IMR-90 (cell line): Measurements from ENCODE around the gene GHR. TPM values are rescaled to one million over a fixed set of nuclear protein-coding genes. Genes with fewer than 3 reads are reported as not detected.
"Not testable (repeated sequence)": the region's sequence is repeated elsewhere in the genome, so short reads cannot be mapped to it uniquely, and the experiment has no call there.

Experiments used
- ATAC-seq: fragments of 200-7000 bp; cut with Tn5 transposase; 2 replicates; pipeline ENCODE4 v1.9.1; 2020; ENCODE audit warnings: low read depth, mild to moderate bottlenecking, moderate library complexity
- BruUV-seq: library from RNA; stranded (reverse); fragments of 400-500 nt; replicated peaks from 2 replicates; lab custom pipeline; 2021; lab: Mats Ljungman, UMichigan
- CTCF ChIA-PET: fragments of 300-600 bp; formaldehyde crosslinking; extraction: SDS; loops from one replicate; lab custom pipeline; 2021; ENCODE audit warnings: antibody characterized with exemption; lab: Yijun Ruan, JAX
- POLR2A ChIA-PET: fragments of 300-600 bp; sonication (Branson Sonifier 250); formaldehyde crosslinking; loops from one replicate; lab custom pipeline; 2022; ENCODE audit warnings: antibody characterized with exemption; ENCODE audit not compliant: unreplicated experiment; lab: Charles Lee
- DNase-seq: peaks from one replicate; pipeline ENCODE4 v3.0.0; 2013
- H2AFZ ChIP-seq: replicated peaks from 2 replicates; pipeline ENCODE3; 2013; ENCODE audit warnings: low read length, mild to moderate bottlenecking; ENCODE audit not compliant: poor library complexity
- H2AK5ac ChIP-seq: 2 replicates; pipeline ENCODE4 v1.6.1; 2013; ENCODE audit warnings: low read depth, low read length, inconsistent platforms
- H2AK9ac ChIP-seq: replicated peaks from 2 replicates; pipeline ENCODE3; 2013; ENCODE audit warnings: mild to moderate bottlenecking, low read depth, low read length, moderate library complexity; ENCODE audit not compliant: poor library complexity
- H2BK120ac ChIP-seq: 2 replicates; pipeline ENCODE4 v1.6.1; 2013; ENCODE audit warnings: low read depth, low read length, inconsistent platforms
- H2BK15ac ChIP-seq: 3 replicates; pipeline ENCODE4 v1.6.1; 2013; ENCODE audit warnings: low read depth, low read length, inconsistent platforms
- H2BK20ac ChIP-seq: 2 replicates; pipeline ENCODE4 v1.6.1; 2013; ENCODE audit warnings: low read depth, mild to moderate bottlenecking, inconsistent platforms, low read length, moderate library complexity
- H2BK5ac ChIP-seq: 2 replicates; pipeline ENCODE4 v1.6.1; 2013; ENCODE audit warnings: mild to moderate bottlenecking, low read depth, low read length, inconsistent platforms; ENCODE audit not compliant: poor library complexity, severe bottlenecking
- H3K14ac ChIP-seq: replicated peaks from 2 replicates; pipeline ENCODE4 v1.6.1; 2013; ENCODE audit warnings: low read depth, low read length, inconsistent platforms
- H3K18ac ChIP-seq: 2 replicates; pipeline ENCODE4 v1.6.1; 2013; ENCODE audit warnings: low read depth, low read length, control low read depth
- H3K23ac ChIP-seq: 2 replicates; pipeline ENCODE4 v1.6.1; 2013; ENCODE audit warnings: low read depth, low read length, inconsistent platforms
- H3K27ac ChIP-seq: 2 replicates; pipeline ENCODE4 v1.5.1; 2013; ENCODE audit warnings: mild to moderate bottlenecking, control low read depth, low read length; ENCODE audit not compliant: insufficient read depth
- H3K27me3 ChIP-seq: 2 replicates; pipeline ENCODE4 v1.6.1; 2013; ENCODE audit warnings: low read length; ENCODE audit not compliant: control insufficient read depth, insufficient read depth
- H3K36me3 ChIP-seq: 2 replicates; pipeline ENCODE4 v1.6.1; 2013; ENCODE audit warnings: low read length, mixed read lengths; ENCODE audit not compliant: control insufficient read depth, insufficient read depth
- H3K4ac ChIP-seq: 2 replicates; pipeline ENCODE4 v1.6.1; 2013; ENCODE audit warnings: low read depth, low read length, inconsistent platforms
- H3K4me1 ChIP-seq: 2 replicates; pipeline ENCODE4 v1.6.1; 2013; ENCODE audit warnings: low read length, mixed read lengths; ENCODE audit not compliant: control insufficient read depth, insufficient read depth
- H3K4me2 ChIP-seq: 2 replicates; pipeline ENCODE4 v1.6.1; 2013; ENCODE audit warnings: low read depth, mild to moderate bottlenecking, control low read depth, low read length, moderate library complexity
- H3K4me3 ChIP-seq: 2 replicates; pipeline ENCODE4 v1.5.1; 2013; ENCODE audit warnings: low read depth, mild to moderate bottlenecking, control low read depth, low read length, moderate library complexity; ENCODE audit not compliant: insufficient read depth
- H3K56ac ChIP-seq: 2 replicates; pipeline ENCODE4 v1.6.1; 2013; ENCODE audit warnings: low read length, inconsistent platforms; ENCODE audit not compliant: insufficient read depth; ENCODE audit errors: extremely low read depth
- H3K79me1 ChIP-seq, 2 experiments: 2 replicates each; pipeline ENCODE4 v1.6.1; 2013; ENCODE audit warnings: low read length in 2 of 2, inconsistent platforms in 1 of 2, low read depth in 1 of 2
- H3K9ac ChIP-seq: 2 replicates; pipeline ENCODE4 v1.6.1; 2013; ENCODE audit warnings: low read depth, low read length, control low read depth
- H3K9me1 ChIP-seq: 2 replicates; pipeline ENCODE4 v1.6.1; 2013; ENCODE audit warnings: low read length, inconsistent platforms; ENCODE audit not compliant: insufficient read depth
- H3K9me3 ChIP-seq: 2 replicates; pipeline ENCODE4 v1.6.1; 2013; ENCODE audit warnings: low read length; ENCODE audit not compliant: control insufficient read depth, insufficient read depth
- H4K20me1 ChIP-seq: 2 replicates; pipeline ENCODE4 v1.6.1; 2013; ENCODE audit warnings: low read length, inconsistent platforms; ENCODE audit not compliant: insufficient read depth
- H4K5ac ChIP-seq: 2 replicates; pipeline ENCODE4 v1.6.1; 2013; ENCODE audit warnings: mild to moderate bottlenecking, low read depth, low read length, control low read depth
- H4K8ac ChIP-seq, 2 experiments: 2 replicates each; pipeline ENCODE4 v1.6.1; 2013; ENCODE audit warnings: low read depth in 2 of 2, low read length in 2 of 2, control low read depth in 1 of 2, inconsistent platforms in 1 of 2
- H4K91ac ChIP-seq: 2 replicates; pipeline ENCODE4 v1.6.1; 2013; ENCODE audit warnings: low read depth, low read length, inconsistent platforms; ENCODE audit not compliant: insufficient read depth
- WGBS, 2 experiments: methylation state at CpG; one replicate each; pipeline versions ENCODE4 v1.1.5 to v1.1.7; 2013; ENCODE audit warnings: missing lambda C conversion rate in 2 of 2; ENCODE audit not compliant: insufficient read length in 1 of 2; ENCODE audit errors: extremely low coverage in 2 of 2; 5-methylcytosine and 5-hydroxymethylcytosine counted together
- dilution Hi-C: fragments of 300-500 bp; cut with HindIII; formaldehyde crosslinking; loops from one replicate; pipeline ENCODE4 v1.14.3; 2018; ENCODE audit warnings: low sequenced_read_pairs; ENCODE audit not compliant: unreplicated experiment
- in situ Hi-C: fragments of 300-500 bp; cut with MboI; formaldehyde crosslinking; loops from 3 replicates; pipeline ENCODE4 v1.14.3; 2019; ENCODE audit warnings: low sequenced_read_pairs, inconsistent platforms, mixed read lengths
- intact Hi-C: fragments of 100-400 bp; cut with micrococcal nuclease; formaldehyde crosslinking; loops from 2 replicates; pipeline ENCODE4 v1.10.0; 2022
- polyA plus RNA-seq, 3 experiments: library from polyadenylated mRNA; depleted of rRNA; stranded (reverse); fragments of >200 nt; gene quantifications; 2 replicates each; pipeline ENCODE4 v1.2.3, GENCODE V29; 2012; ENCODE audit warnings: low replicate concordance in 1 of 3
- total RNA-seq: library from RNA; depleted of rRNA; stranded (reverse); fragments of >200 nt; gene quantifications from 2 replicates; pipeline ENCODE4 v1.2.3, GENCODE V29; 2012

Gene GHR
- total and polyA plus RNA-seq, 2 of the 4 experiments (the other 2 are of a cell fraction): 0.36 to 1.1 TPM

- H3K4ac ChIP-seq, dilution Hi-C loops, H4K20me1 ChIP-seq, H3K9ac ChIP-seq, CTCF ChIA-PET, H3K9me1 ChIP-seq, in situ Hi-C loops, H3K56ac ChIP-seq, H3K79me1 ChIP-seq, H4K91ac ChIP-seq, ATAC-seq, H2AK5ac ChIP-seq, H2AFZ ChIP-seq, H2BK20ac ChIP-seq, H2AK9ac ChIP-seq, H3K9me3 ChIP-seq, BruUV-seq, H3K27me3 ChIP-seq, H4K8ac ChIP-seq, H3K4me1 ChIP-seq, H3K36me3 ChIP-seq, DNase-seq, H3K18ac ChIP-seq, H2BK15ac ChIP-seq, intact Hi-C loops, H4K5ac ChIP-seq, H3K23ac ChIP-seq, H2BK5ac ChIP-seq, H3K4me2 ChIP-seq, H3K4me3 ChIP-seq, H2BK120ac ChIP-seq, POLR2A ChIA-PET, H3K27ac ChIP-seq, H3K14ac ChIP-seq: not testable (repeated sequence)
- 87% methylated on average over 3 of the region's 13 CpGs; no CpG with 5 or more reads in 1 of the 2 experiments for WGBS, 2 experiments
Measured at GRCh38 chr5:42659869-42660268, 236.6 kb downstream of the GHR start.
